Sigmoid colon (tissue), 4 donors: ENCODE measurements around the gene KRT74.

Source experiments
- EP300 ChIP-seq, 4 donors: sonication (generic); formaldehyde crosslinking; IDR thresholded peaks; one replicate each; pipeline ENCODE4 v1.6.1; 2017; ENCODE audit warnings: antibody characterized with exemption in 4 of 4
- TF ChIP-seq, protein P1 (sequence below), 4 experiments: fragments of 450-650 bp in 3 of 4; fragments of 200-600 bp in 1 of 4; IDR thresholded peaks; one replicate each; pipeline ENCODE4 v1.5.1; 2016 to 2019; ENCODE audit warnings: antibody characterized with exemption in 4 of 4, mild to moderate bottlenecking in 3 of 4, moderate library complexity in 2 of 4

DNA sequence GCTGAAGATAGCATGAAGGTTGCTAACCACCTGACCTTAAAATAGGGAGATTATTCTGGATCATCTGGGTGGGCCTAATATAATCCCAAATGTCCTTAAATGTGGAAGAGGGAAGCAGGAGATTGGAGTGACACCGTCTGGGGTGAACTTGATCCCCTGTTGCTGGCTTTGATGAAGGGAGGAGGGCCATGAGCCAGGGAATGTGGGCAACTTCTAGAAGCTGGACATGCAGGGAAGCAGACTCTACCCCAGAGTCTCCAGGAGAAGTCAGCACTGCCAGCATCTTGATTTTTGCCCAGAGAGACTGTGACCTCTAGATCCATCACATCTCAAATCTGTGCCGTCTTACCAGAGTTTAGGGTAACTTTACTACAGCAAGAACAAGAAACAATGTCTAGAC is 44.2 kb downstream of the KRT74 start:
- no peak for TF ChIP-seq EP300 (IDR thresholded peaks at IDR 0.05)
- TF ChIP-seq, protein P1, sequence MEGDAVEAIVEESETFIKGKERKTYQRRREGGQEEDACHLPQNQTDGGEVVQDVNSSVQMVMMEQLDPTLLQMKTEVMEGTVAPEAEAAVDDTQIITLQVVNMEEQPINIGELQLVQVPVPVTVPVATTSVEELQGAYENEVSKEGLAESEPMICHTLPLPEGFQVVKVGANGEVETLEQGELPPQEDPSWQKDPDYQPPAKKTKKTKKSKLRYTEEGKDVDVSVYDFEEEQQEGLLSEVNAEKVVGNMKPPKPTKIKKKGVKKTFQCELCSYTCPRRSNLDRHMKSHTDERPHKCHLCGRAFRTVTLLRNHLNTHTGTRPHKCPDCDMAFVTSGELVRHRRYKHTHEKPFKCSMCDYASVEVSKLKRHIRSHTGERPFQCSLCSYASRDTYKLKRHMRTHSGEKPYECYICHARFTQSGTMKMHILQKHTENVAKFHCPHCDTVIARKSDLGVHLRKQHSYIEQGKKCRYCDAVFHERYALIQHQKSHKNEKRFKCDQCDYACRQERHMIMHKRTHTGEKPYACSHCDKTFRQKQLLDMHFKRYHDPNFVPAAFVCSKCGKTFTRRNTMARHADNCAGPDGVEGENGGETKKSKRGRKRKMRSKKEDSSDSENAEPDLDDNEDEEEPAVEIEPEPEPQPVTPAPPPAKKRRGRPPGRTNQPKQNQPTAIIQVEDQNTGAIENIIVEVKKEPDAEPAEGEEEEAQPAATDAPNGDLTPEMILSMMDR (IDR thresholded peaks at IDR 0.05), result no peak
